Measurements from ENCODE around the gene TOX3.

- no peak for TF ChIP-seq EZH2 (IDR thresholded peaks at IDR 0.05; ENCODE audit: insufficient read depth, poor library complexity, severe bottlenecking)
- TF ChIP-seq EZH2phosphoT487 (IDR thresholded peaks at IDR 0.05; ENCODE audit: insufficient read depth, low read depth) = no peak
These were observed 138.6 kb downstream of the TOX3 start for GRCh38 chr16:52408191-52408845.
